NCI-H2227 treated with DMSO at 0.1 percent for 48 hours (cell line): ENCODE results near the gene TUBB6.

Experiments used
- DNase-seq: peaks from one replicate; lab custom pipeline; 2025; lab: John Stamatoyannopoulos, UW

TUBB6 gene

DNA sequence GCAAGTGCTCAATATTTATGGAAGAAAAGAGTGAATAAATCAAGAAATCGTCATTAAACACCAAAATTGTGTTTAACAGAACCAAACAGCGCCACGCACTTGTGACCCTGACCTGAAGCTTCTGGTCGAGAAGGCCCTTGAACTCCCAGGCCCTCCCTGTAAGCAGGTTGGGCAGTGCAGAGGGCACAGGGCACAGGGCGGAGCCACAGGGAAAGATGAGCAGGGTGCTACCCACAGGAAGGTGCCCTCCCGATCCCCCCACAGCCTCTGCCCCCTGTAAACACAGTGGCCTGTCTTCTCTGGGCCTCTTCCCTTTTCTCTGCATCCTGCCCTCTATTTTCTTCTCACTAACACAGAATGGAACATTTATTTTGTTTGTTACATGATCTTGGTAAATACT lies 16.9 kb upstream of the TUBB6 start:
- no peak for DNase-seq

DNA sequence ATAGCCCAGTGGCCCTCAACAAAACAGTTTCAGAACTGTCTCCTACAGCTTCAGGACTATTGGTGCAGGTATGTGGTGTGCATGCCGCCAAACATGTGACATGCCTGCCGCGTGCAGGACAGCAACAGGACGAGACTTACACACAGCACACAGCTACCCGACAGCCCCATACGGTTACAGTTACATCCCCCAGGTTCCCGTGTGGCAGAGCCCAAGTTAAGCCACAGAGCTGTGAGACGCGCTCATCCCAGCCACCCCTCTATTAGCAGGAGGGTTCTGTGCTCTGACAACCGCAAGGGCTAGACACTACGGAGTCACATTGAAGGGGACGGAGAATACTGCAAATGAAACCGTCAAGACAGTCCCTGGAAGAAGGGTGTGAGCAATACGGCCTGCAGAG lies 16.4 kb upstream of the TUBB6 start:
- no peak for DNase-seq

DNA sequence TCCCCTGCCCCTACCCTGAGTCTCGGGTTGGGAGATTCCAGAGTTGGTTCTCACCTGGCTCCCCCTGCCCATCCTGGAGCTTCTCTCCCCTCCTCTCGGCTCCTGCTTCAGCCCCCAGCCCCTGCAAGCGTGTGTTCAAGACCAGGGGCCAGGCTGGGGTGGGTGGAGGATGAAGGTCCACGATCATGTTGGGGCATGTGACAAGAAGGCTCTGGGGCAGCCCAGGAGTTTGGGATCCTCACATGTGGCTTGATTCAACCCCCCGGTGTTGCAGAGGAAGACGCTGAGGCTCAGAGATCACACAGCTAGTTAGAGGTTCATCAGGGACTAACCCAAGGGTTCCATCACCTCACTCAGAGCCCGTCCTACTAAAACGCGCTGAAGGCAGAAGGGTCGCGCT lies 14.2 kb upstream of the TUBB6 start:
- no peak for DNase-seq

DNA sequence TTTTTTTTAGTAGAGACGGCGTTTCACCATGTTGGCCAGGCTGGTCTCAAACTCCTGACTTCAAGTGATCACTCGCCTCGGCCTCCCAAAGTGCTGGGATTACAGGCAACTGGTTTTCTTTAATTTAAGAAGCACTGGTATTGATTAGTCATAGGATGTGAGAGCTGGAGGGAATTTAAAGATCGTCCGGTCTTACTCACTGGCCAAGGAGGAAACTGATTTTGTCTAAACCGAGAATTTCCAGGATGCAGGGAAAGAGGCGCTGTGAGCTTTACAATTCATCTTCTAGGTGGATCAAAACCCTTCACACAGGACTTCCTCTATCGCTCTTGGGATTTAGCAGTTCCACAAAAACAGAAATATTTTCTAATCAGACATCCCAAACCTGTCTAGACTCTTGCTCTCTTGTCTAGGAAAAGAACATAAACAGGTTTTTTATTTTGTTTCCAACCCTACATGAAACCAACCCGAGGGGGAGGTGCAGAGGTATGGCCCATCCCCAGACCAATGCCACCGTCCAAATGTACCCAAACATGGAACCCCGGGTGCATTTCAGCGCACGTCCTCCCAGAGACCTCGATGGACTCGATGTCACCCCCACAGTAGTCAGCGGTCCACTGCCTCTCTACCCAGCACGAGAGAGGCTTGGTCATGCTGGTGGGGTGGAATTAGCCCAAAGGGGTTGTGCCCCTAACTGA lies 12.5 kb upstream of the TUBB6 start:
- DNase-seq = no peak

DNA sequence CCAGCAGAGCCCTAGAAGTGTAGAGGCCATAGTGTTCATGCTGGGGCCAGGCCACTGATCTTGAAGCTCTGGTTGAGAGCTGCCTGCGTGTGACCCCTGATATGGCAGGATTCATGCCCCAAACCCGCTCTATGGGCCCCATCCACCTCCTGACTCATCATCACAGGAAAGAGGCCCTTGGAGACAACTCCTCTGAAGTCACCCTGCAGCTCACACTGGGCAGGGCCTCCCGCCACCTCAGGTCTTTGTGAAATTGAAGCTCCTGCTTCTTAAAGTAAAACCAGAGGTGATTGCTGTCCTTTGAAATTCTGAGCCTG lies 12.0 kb upstream of the TUBB6 start:
- no peak for DNase-seq

DNA sequence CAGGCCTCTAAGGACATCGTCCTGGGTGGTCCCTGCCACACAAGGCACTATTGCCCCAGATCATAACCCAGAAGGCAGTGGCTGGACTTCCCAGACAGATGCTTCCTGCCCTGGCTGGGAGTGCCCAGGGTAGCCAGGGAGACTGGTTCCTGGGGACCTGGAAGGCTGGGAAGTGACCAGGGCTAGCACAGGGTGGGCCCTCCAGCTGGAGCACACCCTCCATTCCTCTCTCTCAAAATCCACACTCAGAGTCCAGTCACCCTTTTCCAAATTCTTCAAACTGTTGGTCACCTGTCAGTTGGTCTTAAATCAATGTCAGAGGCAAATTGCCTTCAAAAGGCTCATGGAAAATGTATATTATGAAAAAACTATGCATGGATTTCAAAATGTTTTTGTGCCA lies 11.6 kb upstream of the TUBB6 start:
- no peak for DNase-seq

DNA sequence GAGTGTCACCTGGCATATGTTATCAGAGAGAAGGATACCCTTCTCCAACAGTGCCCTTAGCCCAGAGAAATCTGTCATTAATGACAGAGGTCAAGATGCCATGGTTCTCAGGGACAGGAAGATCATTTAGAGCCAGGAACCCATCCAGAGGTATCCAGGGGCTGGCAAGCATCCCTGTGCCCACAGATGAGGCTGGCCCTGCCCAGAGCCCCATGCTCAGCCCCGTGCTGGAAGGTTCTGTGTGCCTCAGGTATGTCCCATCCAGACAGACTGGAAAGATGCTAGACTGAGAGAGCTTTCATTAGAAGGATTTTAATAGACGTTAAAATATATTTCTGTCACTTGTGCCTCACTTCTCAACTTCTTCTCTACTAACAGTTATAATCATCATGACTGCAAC lies 8.2 kb upstream of the TUBB6 start:
- DNase-seq = no peak

DNA sequence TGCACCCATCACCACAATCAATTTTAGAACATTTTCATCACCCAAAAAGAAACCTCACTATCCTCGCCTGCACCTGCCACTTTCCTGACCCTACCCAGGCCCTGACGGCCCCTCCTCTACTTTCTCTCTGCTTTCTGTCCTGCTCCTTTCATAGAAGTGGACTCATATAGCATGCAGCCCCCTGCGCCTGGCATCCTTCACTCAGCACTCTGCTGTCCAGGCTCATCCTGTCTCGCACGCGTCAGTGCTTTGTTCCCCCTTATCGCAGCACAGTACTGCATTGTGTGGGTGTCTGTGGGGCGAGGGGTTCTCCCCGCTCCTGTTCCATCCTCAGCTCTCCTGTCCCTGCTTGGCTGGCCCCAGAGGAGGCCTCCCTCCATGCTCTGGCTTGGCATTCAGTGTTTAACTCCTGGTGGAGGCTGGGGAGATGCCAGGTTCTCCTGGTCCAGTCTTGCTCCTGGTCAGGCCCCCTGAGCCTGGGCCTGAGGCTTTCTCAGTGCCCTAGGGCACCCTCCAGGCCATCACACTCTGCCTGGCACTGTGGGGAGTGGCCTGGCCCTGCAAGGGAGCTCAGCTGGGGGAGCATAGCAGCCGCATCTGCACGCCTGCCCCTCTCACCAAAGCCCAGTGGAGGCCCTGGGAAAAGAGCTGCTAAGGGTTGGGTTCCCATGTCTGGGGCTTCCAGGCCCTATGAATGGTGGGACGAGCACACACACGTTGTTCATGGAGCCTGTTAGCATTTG lies 6.6 kb upstream of the TUBB6 start:
- DNase-seq = no peak

DNA sequence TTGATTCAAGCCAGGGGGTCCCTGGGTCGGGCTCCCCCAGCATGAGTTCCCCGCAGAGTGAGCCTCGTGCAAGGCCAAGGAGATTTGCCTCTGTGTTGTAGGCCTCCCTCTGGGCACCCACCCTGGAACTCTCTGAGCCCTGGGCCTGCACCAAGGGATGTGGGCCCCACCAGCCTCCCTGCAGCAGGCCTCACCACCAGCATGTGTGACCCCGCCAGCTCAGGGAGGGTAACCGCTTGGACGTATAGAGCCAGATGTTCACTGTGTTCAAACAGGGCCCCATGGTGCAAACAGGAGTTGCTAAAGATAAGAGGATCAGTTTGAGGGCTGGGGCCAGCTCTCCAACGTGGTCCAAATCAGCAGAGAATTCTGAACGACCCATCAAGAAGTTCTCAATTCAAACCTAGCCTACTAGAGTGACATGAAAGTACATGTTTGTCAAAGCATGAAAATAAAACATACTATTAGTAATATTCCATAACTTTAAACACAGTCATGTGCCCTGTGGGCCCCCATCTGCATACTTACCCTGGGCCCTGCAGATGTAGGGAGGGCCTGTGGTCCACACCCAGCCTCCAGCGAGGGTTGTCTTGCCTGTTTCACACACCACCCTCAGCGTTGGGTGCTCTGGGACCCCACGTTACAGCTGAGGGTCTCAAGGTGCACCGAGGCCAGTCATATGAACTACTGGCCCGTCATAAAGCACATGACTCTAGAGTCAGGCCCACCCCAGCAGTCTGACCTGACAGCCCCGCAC lies 5.5 kb upstream of the TUBB6 start:
- no peak for DNase-seq

DNA sequence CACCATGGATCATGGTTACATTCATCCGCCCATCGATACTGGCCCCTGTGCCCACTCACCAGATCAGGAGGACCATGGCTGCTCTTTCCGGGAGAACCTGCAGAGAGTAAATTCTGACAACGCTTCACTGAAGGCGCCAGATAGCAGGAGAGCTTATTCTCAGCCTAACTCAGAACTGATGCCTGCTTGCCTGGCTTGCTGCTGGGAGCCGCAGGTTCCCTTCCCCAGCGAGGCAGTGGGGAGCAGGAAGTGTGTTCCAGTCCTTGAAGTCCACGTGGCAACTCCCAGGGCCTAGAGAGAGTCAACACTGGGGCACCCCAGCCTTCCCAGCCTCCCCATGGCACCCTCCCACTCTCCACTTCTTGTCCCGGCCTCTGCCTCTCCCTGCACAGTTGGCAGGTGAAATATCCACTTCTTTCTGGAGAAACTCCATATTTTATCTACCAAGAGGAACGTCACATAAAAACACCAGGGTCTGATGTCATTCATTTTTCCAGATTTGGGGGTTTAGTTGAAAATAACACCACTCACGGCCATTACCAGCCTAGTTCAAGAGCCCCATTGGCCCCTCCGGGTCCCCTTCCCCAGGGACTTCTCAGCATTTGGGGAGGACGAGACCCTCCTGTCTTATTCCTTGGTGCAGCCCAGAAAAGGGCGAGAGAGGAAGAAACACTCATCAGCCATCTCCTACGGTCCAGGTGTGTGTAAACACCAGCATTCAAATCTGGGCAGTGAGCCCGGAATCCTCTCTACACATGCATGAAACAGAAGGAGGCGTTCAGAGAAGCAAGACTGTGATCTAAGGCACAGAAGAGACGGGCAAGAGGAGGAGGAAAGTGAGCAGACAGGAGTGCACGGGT lies 3.5 kb upstream of the TUBB6 start:
- DNase-seq = no peak

DNA sequence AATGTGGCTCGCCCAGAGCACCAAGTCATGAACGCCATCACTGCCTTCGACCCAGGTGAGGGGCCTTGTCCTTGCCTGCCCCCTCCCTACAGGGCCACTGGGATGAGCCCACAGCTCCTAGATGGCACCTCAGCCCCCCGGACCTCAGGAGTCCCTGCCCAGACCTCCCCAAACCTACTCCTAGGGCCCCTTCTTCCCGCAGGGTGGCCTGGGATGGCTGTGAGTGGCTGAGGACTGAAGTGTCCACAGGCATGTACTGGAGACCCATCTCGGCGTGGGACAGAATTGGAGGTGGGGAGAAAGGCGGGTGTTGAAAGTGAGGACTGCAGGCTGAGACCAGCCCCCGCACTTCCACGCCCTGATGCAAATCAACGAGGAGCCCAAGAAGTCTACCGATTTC lies 2.8 kb upstream of the TUBB6 start:
- no peak for DNase-seq

DNA sequence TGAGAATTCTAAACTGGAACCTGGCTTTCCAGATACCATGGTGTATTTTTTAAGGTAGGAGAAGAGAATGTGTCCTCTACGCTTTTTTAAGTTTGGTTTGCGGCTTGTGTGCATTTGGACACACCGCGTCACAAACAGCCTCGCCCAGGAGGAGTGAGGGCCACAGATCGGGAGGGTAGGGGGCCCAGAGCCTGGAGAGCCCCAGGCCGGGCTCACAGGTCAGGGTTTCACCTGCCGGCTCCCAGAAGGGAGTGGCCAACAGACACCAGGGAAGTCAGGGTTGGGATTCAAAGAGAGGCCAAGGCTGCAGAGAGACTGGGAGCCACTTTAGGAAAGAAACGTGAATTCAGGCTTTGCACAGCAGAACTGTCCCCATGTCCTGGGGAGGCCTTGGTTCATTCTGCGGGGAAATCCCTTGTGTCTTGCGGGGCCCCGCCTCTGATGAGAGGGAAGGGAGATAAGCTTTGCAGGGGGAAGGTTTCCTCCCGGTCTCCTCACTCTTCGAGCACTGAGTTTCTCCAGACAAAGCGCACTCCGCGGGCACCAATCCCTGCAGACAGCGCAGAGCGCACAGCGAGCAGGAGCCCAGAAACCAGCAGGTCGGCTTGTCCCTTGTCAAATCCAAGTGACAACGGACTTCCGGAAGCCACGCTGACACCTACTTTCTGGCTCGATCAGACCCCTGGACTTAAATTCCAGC lies 2.0 kb upstream of the TUBB6 start:
- no peak for DNase-seq

DNA sequence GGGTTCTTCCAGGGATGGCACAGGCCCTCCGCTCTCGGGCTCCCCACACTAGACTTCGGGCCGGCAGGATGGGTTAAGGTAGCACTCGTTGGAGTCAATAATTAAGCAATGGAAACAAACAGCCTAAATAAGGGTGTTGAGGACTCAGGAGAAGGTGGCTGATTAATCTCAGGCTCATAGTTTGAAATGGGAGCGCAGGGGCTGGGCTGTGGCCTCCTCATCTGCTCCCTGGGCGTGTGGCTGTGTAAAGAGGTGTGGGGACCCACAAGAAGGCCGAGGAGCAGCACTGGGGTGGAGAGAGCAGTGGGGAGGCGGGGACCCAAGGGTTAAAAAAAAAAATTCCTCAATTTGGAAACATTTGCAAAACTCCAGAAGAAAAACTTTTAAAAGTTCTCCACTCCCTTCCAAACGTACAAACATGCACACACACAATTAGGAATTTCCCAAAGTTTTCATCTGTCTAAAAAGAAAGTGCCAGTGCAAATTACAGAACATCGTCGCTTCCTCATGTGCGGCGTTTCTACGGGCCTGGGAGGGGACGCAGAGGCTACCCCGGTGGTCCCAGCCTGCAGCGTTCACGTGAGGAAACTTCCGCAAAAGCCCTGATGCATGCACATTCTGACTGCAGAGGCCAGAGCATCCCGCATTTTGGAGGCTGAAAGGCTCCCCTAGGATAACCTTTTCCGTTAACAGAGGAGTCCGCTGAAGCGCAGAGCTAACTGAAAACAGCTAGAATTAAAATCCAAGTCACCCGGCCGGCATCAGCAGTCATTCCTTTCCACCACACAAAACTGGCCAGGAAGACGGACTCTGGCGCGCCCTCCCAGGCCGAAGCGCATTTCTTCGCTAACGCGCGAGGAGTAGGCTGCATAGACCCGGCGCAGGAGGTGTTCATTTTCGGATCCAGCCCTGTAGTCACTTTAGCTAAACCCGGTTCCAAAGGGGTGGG lies 1.0 kb upstream of the TUBB6 start:
- DNase-seq = peak; percentile 38

DNA sequence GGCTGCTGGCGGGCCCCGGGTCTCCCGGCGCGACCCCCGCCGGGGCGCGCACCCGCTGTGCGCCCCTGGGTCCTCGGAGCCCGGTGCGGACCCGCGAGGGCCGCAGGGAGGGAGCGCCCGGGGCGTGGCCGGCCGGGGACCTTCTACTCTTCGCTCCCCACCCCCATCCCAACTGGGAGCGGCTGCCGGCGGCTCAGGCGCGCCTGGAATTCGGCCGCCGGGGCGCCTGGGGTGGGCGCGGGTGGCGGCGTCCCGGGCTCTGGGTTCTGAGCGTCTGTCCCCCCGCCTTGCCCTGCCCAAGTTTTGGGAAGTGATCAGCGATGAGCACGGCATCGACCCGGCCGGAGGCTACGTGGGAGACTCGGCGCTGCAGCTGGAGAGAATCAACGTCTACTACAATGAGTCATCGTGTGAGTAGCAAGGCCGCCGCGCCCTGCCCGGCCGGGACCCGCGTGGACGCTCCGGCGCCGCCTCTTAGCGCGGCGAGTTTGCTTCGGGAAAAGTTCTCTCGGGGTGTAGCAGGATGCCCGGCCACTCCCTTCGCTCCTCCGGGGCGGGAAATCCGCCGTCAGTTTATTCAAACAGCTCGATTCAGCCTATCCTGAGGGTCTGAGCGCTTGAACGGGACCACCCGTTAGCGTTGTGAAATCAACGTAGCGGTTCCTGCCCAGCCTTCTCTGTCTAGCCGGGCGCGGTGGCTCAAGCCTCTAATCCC lies 502 bp downstream of the TUBB6 start:
- peak; percentile 55 for DNase-seq

DNA sequence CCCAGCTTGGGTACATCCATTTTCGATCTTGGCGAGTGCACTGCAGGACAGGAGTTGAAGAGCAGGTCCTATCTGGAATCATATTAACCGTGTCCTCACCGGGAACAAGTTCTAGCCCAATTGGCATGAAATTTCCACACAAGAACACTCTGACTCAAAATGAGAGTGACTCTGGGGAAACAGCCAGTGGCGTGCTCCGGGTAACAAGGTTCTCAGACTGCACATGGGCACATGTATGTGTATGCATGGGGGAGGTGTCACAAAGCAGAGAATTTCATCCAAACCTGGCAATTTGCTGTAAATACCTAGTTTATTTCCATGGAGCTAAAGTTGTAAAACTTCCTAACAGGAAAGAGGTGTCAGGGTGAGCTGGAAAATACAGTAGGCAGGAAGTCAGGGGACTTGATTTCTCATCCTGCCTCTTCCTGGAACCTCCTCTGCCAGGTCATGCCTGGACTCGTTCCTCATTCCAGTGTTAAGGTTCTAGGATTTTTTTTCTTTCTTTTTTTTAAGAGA lies 1.7 kb downstream of the TUBB6 start:
- DNase-seq = no peak

DNA sequence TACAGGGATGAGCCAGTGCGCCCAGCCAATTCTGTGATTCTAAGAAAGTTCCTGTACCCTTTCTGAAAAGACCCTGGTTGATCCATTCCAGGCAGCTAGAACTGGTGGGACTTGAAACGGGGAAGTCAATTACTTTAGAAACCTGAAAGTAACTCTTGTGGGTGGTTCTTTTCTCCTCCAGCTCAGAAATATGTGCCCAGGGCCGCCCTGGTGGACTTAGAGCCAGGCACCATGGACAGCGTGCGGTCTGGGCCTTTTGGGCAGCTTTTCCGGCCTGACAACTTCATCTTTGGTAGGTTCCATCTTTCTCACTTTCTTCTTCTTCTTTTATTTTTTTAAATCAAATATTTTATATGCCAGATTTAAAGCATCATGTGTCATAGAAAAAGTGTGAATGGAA lies 2.7 kb downstream of the TUBB6 start:
- DNase-seq = no peak

DNA sequence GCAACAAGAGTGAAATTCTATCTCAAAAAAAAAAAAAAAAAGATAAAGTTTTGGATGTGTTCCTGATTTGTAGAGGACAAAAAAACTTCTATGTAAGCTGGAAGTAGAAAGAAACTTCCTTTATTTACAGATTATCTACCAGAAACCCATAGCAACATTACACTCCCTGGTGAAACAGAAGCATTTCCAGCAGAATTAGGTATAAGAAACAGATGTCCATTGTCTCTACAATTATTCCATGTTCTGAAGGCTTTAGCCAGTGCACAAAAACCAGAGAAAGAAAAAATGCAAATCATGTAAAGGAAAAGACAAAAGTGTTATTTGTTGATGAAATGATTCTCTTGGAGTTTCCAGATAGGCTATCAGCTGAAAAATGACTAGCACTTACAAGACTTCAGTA lies 4.9 kb downstream of the TUBB6 start:
- no peak for DNase-seq

DNA sequence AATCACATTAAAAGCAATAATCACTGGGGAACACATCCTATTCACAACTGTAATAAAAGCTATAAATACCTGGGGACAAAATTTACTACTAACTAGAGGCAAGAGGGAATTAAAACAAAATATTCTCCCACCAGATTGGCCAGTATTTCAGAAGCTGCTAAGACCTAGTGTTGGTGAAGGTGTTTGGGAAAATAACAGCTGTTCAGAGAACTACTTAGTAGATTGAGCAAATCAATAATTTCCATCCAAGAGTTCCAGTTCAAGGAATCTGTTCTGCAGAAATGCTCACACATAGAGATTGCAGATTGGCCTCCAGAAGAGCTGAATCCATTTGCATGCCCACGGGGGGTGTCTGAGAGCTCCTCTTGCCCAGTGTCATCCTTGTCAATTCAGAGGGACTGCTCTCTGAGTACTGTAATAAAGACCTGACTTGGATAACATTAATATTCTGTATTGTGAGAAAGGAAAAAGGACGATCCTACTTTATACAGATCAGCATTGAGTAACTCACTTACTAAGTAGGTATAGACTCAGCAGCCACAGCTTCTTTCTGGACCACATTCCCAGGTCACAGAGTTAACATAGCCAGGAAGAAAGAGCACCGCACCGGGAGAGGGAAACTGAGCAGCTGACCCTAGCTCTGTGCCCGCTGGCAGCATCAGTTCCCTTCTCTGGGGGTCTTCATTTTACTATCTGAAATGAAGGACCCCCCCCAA lies 5.6 kb downstream of the TUBB6 start:
- DNase-seq = no peak
